Activated naive CD8-positive, alpha-beta T cell treated with anti-CD3 and anti-CD28 coated beads for 36 hours (primary cell): ENCODE measurements around the gene INA. TPM values are rescaled to one million over a fixed set of nuclear protein-coding genes. Genes with fewer than 3 reads are reported as not detected.

Experiments used
- DNase-seq: peaks from one replicate; pipeline ENCODE4 v3.0.0; 2021
- H3K27ac Mint-ChIP-seq: one replicate; pipeline ENCODE4 v1.8.0; 2022; ENCODE audit warnings: mild to moderate bottlenecking, moderate library complexity, mixed read lengths
- H3K27me3 Mint-ChIP-seq: one replicate; pipeline ENCODE4 v1.8.0; 2022; ENCODE audit warnings: mild to moderate bottlenecking, mixed read lengths
- H3K36me3 Mint-ChIP-seq: one replicate; pipeline ENCODE4 v1.8.0; 2021; ENCODE audit warnings: mild to moderate bottlenecking, mixed read lengths
- H3K4me1 Mint-ChIP-seq: one replicate; pipeline ENCODE4 v1.8.0; 2021; ENCODE audit warnings: mixed read lengths
- H3K4me3 Mint-ChIP-seq: one replicate; pipeline ENCODE4 v1.8.0; 2022; ENCODE audit warnings: mild to moderate bottlenecking, moderate library complexity, mixed read lengths
- H3K9me3 Mint-ChIP-seq: one replicate; pipeline ENCODE4 v1.8.0; 2022; ENCODE audit warnings: mixed read lengths
- total RNA-seq, 2 experiments: library from RNA; stranded (reverse); gene quantifications; one replicate each; pipeline ENCODE4 v1.2.3, GENCODE V29; 2021

The INA gene
- total RNA-seq, 2 experiments from 2014 or later, result 0.38 to 0.45 TPM

- DNase-seq, result no peak
- Mint-ChIP-seq H3K27me3 (peaks cover 74% of the 10 kb centered on the region), H3K4me1 (peaks cover 4% of the 10 kb centered on the region), H3K4me3 (no peak overlapping the region), H3K27ac (no peak overlapping the region), H3K9me3 (no peaks in the 10 kb centered on the region), H3K36me3 (no peaks in the 10 kb centered on the region)
Measured at GRCh38 chr10:103284170-103284569, 7.2 kb downstream of the INA start.

DNA sequence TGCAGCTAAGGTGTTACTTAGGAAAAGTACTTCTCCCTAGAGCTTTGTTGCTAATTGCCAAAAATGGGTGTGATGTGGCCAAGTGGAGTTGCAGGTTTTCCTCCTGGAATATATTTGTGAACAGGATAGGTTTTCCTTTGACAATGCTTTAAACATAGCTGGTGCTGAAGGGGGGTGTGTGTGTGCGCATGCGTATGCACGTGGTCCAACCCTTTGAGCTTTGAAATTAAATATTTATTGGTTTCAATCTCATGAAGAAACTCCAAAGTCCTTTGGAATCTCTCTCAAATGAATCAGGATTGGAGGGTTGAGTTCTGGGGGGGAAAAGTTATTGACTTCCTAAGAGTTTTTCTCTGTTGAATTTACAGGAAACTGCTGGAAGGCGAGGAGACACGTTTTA lies 11.1 kb downstream of the INA start:
- no peaks in the 10 kb centered on the region for H3K9me3 Mint-ChIP-seq
- no peak overlapping the region for H3K27ac Mint-ChIP-seq
- H3K4me3 Mint-ChIP-seq, result no peak overlapping the region
- H3K4me1 Mint-ChIP-seq, result no peaks in the 10 kb centered on the region
- peaks cover 43% of the 10 kb centered on the region for H3K27me3 Mint-ChIP-seq
- no peak for DNase-seq
- no peaks in the 10 kb centered on the region for H3K36me3 Mint-ChIP-seq

DNA sequence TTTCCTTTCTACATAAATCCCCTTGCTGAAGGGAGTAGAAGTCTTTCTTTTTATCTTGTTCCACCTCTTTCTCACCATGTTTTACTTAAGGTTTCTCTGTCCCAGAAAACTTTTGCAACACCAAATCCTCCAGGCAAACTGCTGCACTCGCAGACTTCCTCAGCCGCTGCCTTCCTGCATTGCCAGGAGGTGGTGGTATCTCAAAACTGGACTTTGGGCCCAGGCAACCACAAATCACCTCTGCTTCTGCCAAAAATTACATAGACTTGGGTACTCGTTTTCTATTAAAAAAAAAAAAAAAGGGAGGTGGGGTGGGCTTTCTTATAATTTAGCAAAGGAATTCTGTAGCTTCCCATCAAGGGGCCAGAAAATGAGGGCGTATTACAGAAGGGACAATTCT lies 14.7 kb downstream of the INA start:
- H3K27me3 Mint-ChIP-seq, result peaks cover 18% of the 10 kb centered on the region
- no peak overlapping the region for H3K4me3 Mint-ChIP-seq
- H3K36me3 Mint-ChIP-seq, result no peaks in the 10 kb centered on the region
- H3K9me3 Mint-ChIP-seq, result no peaks in the 10 kb centered on the region
- H3K27ac Mint-ChIP-seq, result no peak overlapping the region
- no peak for DNase-seq
- no peaks in the 10 kb centered on the region for H3K4me1 Mint-ChIP-seq

GRCh38 chr10:103295374-103296015 lies 18.6 kb downstream of the INA start:
- DNase-seq, result no peak
- H3K36me3 Mint-ChIP-seq, result no peaks in the 10 kb centered on the region
- H3K9me3 Mint-ChIP-seq, result no peaks in the 10 kb centered on the region
- no peak overlapping the region for H3K27ac Mint-ChIP-seq
- H3K4me3 Mint-ChIP-seq, result no peak overlapping the region
- H3K27me3 Mint-ChIP-seq, result peaks cover 3% of the 10 kb centered on the region
- no peaks in the 10 kb centered on the region for H3K4me1 Mint-ChIP-seq

- no peaks in the 10 kb centered on the region for H3K27me3 Mint-ChIP-seq
- DNase-seq, result no peak
- no peak overlapping the region for H3K27ac Mint-ChIP-seq
- no peak overlapping the region for H3K4me3 Mint-ChIP-seq
- peaks cover 18% of the 10 kb centered on the region for H3K36me3 Mint-ChIP-seq
- no peaks in the 10 kb centered on the region for H3K4me1 Mint-ChIP-seq
- H3K9me3 Mint-ChIP-seq, result no peaks in the 10 kb centered on the region
Measured at GRCh38 chr10:103307594-103307993, 30.7 kb downstream of the INA start.

GRCh38 chr10:103310197-103310596 lies 33.3 kb downstream of the INA start:
- Mint-ChIP-seq H3K36me3 (peaks cover 14% of the 10 kb centered on the region), H3K9me3 (no peaks in the 10 kb centered on the region), H3K27ac (no peak overlapping the region), H3K4me1 (no peaks in the 10 kb centered on the region), H3K4me3 (no peak overlapping the region), H3K27me3 (no peaks in the 10 kb centered on the region)
- no peak for DNase-seq

DNA sequence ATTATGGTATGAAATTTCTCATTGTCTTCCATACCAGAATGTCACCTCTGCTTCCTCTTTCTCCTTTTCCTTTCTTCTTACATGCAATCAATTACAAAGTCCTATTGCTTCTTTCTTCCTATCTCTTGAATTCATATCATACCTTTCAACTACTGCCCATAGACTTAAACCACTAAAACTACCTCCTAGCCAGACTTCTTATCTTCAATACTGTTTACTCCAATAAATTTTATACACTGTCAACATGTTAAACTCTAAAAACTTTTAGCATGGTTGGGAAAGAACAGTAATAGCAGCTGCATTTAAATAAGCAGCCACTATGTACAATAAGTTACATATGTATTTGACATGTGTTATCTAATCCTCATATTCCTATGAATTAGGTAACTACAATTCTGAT lies 39.1 kb downstream of the INA start:
- H3K27me3 Mint-ChIP-seq, result no peaks in the 10 kb centered on the region
- no peaks in the 10 kb centered on the region for H3K9me3 Mint-ChIP-seq
- H3K4me3 Mint-ChIP-seq, result no peak overlapping the region
- peaks cover 9% of the 10 kb centered on the region for H3K36me3 Mint-ChIP-seq
- DNase-seq, result no peak
- H3K4me1 Mint-ChIP-seq, result no peaks in the 10 kb centered on the region
- H3K27ac Mint-ChIP-seq, result no peak overlapping the region

GRCh38 chr10:103327906-103328305 lies 51.0 kb downstream of the INA start:
- no peak for DNase-seq
- H3K36me3 Mint-ChIP-seq, result peaks cover 13% of the 10 kb centered on the region
- H3K9me3 Mint-ChIP-seq, result no peaks in the 10 kb centered on the region
- H3K27me3 Mint-ChIP-seq, result no peaks in the 10 kb centered on the region
- H3K4me3 Mint-ChIP-seq, result no peak overlapping the region
- H3K27ac Mint-ChIP-seq, result no peak overlapping the region
- H3K4me1 Mint-ChIP-seq, result no peaks in the 10 kb centered on the region

GRCh38 chr10:103333934-103334520 lies 57.1 kb downstream of the INA start:
- no peak for DNase-seq
- Mint-ChIP-seq H3K36me3 (peaks cover 11% of the 10 kb centered on the region), H3K27me3 (no peaks in the 10 kb centered on the region), H3K4me3 (no peak overlapping the region), H3K27ac (no peak overlapping the region), H3K9me3 (no peaks in the 10 kb centered on the region), H3K4me1 (no peaks in the 10 kb centered on the region)

GRCh38 chr10:103334567-103334966 lies 57.6 kb downstream of the INA start:
- Mint-ChIP-seq H3K36me3 (peaks cover 11% of the 10 kb centered on the region), H3K27me3 (no peaks in the 10 kb centered on the region), H3K9me3 (no peaks in the 10 kb centered on the region), H3K4me1 (no peaks in the 10 kb centered on the region), H3K4me3 (no peak overlapping the region), H3K27ac (no peak overlapping the region)
- no peak for DNase-seq

DNA sequence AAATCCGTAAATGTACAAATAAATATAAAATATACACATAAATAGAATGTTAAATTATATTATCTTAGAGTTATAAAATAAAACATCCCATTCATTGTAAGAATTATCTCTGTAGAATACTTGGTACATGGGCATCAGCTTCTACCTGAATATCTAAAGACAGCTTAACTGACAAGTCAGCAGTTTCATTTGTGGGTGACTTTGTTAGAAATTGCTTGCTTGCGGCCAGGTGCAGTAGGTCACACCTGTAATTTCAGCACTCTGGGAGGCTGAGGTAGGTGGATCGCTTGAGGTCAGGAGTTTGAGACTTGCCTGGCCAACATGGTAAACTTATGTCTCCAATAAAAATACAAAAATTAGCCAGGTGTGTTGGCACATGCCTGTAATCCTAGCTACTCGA lies 59.4 kb downstream of the INA start:
- H3K4me3 Mint-ChIP-seq, result no peak overlapping the region
- H3K27me3 Mint-ChIP-seq, result no peaks in the 10 kb centered on the region
- no peak overlapping the region for H3K27ac Mint-ChIP-seq
- peaks cover 3% of the 10 kb centered on the region for H3K36me3 Mint-ChIP-seq
- no peaks in the 10 kb centered on the region for H3K4me1 Mint-ChIP-seq
- DNase-seq, result no peak
- no peaks in the 10 kb centered on the region for H3K9me3 Mint-ChIP-seq

Other genes with a start within 250 kb of the INA start
- 10 to 100 TPM; 41.8 to 46.8 TPM for gene NT5C2, start 83.9 kb upstream of the INA start, total RNA-seq
- gene RPEL1, start 31.3 kb upstream of the INA start, total RNA-seq, result under 1 TPM in 1 of 2 experiments, not detected in 1; 0.10 TPM
- 10 to 100 TPM; 18.6 to 19.9 TPM for gene PCGF6, start 74.0 kb downstream of the INA start, total RNA-seq
- gene TAF5, start 90.8 kb downstream of the INA start, total RNA-seq, result 10 to 100 TPM; 11.1 to 11.6 TPM
- gene ATP5MK, start 119.3 kb downstream of the INA start, total RNA-seq, result 100 to 1,000 TPM; 451 to 452 TPM
- 10 to 100 TPM; 89.5 to 94.7 TPM for gene PDCD11, start 119.5 kb downstream of the INA start, total RNA-seq
- 1 to 10 TPM; 4.5 to 4.8 TPM for gene CALHM2, start 175.2 kb downstream of the INA start, total RNA-seq
- not detected for gene CALHM1, start 181.8 kb downstream of the INA start, total RNA-seq
- not detected for gene CALHM3, start 202.1 kb downstream of the INA start, total RNA-seq
- 1 to 10 TPM; 3.1 to 3.2 TPM for gene NEURL1, start 216.6 kb downstream of the INA start, total RNA-seq